ENCODE measurements around the gene MRTFB. TPM values are rescaled to one million over a fixed set of nuclear protein-coding genes. Genes with fewer than 3 reads are reported as not detected.

MRTFB gene
- total RNA-seq, 1 experiment from 2014 or later, result 30.0 TPM

DNA sequence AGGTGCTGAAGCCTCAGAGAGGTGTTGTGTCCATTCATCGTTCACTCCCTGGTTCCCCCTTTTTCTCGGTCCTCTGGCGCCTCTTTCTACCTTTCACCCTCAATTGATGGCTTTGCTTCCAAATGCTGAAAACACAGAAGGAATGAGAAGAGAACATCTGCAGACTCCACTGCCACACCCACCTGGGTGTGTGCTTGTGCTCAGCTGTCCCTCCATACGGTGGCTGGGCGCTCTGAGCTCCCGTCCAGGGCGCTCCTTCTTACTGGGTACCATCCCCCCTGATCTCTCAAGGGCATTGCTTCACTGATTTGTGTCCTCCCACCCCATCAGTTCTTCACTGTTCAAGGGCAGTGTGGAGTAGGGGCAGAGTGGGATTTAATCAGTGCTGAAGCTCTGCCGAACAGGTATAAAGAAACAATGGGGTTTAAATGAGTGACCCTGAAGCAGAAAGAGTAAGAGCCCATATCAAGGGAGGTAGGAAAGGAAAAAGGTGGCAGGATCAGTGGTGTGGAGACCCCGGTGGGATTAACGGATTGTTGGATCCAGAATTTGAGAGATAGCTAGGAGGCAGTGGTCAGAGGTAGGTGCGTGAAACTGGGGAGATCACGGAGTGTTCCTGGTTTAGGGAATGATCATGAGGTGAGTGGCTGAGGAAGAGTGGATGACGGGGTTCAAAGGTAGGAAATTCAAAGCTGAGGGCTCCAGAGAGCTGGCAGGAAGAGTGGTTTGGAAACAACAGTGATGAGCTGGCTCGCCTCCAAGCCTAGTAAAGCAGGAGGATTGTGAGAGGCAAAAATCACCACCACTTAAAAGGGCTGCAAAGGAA lies 40.8 kb downstream of the MRTFB start:
- ChIA-PET CTCF (interaction anchor here (0.8 to 1.1 kb wide), 2 partner anchors 10 to 542 kb away, joined by 3 read pairs; no protein-coding TSS in a partner anchor), POLR2A (interaction anchor here (0.6 to 1.4 kb wide), 2 partner anchors 12 to 114 kb away, joined by 3 read pairs; no protein-coding TSS in a partner anchor)

DNA sequence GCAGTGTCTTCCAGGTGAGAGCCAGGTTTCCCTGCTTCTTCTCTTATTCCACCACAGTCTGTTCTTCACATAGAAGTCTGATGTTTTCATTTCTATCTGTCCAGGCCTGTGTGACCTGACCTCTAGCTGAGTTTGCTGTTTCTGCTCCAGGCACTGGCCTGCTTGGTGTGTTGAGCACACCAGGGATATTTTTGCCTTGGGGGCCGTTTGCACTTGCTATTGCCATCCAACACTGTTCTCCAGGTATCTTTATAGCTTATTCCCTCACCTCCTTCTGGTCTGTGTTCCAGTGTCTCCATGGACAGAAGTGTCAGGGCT lies 41.4 kb downstream of the MRTFB start:
- CTCF ChIA-PET, result interaction anchor here (1.1 kb wide), 1 partner anchor 10 kb away, joined by 3 read pairs; no protein-coding TSS in a partner anchor
- BruUV-seq (replicated peaks), result no TSS peak
- Mint-ChIP-seq H3K4me3 (ENCODE audit: unreplicated experiment) (no peak overlapping the region), H3K9me3 (ENCODE audit: unreplicated experiment) (no peaks in the 10 kb centered on the region), H3K27ac (ENCODE audit: low read depth, unreplicated experiment) (no peak overlapping the region), H3K27me3 (ENCODE audit: insufficient read depth, unreplicated experiment) (no peaks in the 10 kb centered on the region), H3K36me3 (ENCODE audit: insufficient read depth, unreplicated experiment) (no peaks in the 10 kb centered on the region), H3K4me1 (ENCODE audit: insufficient read depth, unreplicated experiment) (peaks cover 20% of the 10 kb centered on the region)
- TF ChIP-seq, protein P1, sequence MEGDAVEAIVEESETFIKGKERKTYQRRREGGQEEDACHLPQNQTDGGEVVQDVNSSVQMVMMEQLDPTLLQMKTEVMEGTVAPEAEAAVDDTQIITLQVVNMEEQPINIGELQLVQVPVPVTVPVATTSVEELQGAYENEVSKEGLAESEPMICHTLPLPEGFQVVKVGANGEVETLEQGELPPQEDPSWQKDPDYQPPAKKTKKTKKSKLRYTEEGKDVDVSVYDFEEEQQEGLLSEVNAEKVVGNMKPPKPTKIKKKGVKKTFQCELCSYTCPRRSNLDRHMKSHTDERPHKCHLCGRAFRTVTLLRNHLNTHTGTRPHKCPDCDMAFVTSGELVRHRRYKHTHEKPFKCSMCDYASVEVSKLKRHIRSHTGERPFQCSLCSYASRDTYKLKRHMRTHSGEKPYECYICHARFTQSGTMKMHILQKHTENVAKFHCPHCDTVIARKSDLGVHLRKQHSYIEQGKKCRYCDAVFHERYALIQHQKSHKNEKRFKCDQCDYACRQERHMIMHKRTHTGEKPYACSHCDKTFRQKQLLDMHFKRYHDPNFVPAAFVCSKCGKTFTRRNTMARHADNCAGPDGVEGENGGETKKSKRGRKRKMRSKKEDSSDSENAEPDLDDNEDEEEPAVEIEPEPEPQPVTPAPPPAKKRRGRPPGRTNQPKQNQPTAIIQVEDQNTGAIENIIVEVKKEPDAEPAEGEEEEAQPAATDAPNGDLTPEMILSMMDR (IDR thresholded peaks at IDR 0.05; ENCODE audit: unreplicated experiment), result no peak
- intact Hi-C loops (cut with micrococcal nuclease), result no loop called here
- POLR2A ChIA-PET, result interaction anchor here (1.4 kb wide), 1 partner anchor 12 kb away, joined by 3 read pairs; no protein-coding TSS in a partner anchor
- no peak for DNase-seq (ENCODE audit: unreplicated experiment)

More for the DNA sequence above, 40.8 kb downstream of the MRTFB start:
- Mint-ChIP-seq H3K4me3 (ENCODE audit: unreplicated experiment) (no peak overlapping the region), H3K27me3 (ENCODE audit: insufficient read depth, unreplicated experiment) (no peaks in the 10 kb centered on the region), H3K27ac (ENCODE audit: low read depth, unreplicated experiment) (peak overlapping the region; percentile 32), H3K9me3 (ENCODE audit: unreplicated experiment) (no peaks in the 10 kb centered on the region), H3K36me3 (ENCODE audit: insufficient read depth, unreplicated experiment) (no peaks in the 10 kb centered on the region), H3K4me1 (ENCODE audit: insufficient read depth, unreplicated experiment) (peaks cover 20% of the 10 kb centered on the region)
- intact Hi-C loops (cut with micrococcal nuclease), result no loop called here
- no TSS peak for BruUV-seq (replicated peaks)
- TF ChIP-seq, protein P1 (IDR thresholded peaks at IDR 0.05; ENCODE audit: unreplicated experiment), result no peak
- DNase-seq (ENCODE audit: unreplicated experiment), result peak; percentile 37

- Mint-ChIP-seq H3K4me1 (ENCODE audit: insufficient read depth, unreplicated experiment) (peaks cover 20% of the 10 kb centered on the region), H3K36me3 (ENCODE audit: insufficient read depth, unreplicated experiment) (no peaks in the 10 kb centered on the region), H3K9me3 (ENCODE audit: unreplicated experiment) (no peaks in the 10 kb centered on the region), H3K27me3 (ENCODE audit: insufficient read depth, unreplicated experiment) (no peaks in the 10 kb centered on the region), H3K4me3 (ENCODE audit: unreplicated experiment) (no peak overlapping the region), H3K27ac (ENCODE audit: low read depth, unreplicated experiment) (no peak overlapping the region)
- intact Hi-C loops (cut with micrococcal nuclease), result no loop called here
- POLR2A ChIA-PET, result interaction anchor here (0.5 to 1.4 kb wide), 3 partner anchors 10 to 45 kb away, joined by 3 to 4 read pairs (median 3); no protein-coding TSS in a partner anchor
- no TSS peak for BruUV-seq (replicated peaks)
- CTCF ChIA-PET, result no interaction called here
- TF ChIP-seq, protein P1 (IDR thresholded peaks at IDR 0.05; ENCODE audit: unreplicated experiment), result no peak
- no peak for DNase-seq (ENCODE audit: unreplicated experiment)
Measured at GRCh38 chr16:14113344-14113743, 42.2 kb downstream of the MRTFB start.

DNA sequence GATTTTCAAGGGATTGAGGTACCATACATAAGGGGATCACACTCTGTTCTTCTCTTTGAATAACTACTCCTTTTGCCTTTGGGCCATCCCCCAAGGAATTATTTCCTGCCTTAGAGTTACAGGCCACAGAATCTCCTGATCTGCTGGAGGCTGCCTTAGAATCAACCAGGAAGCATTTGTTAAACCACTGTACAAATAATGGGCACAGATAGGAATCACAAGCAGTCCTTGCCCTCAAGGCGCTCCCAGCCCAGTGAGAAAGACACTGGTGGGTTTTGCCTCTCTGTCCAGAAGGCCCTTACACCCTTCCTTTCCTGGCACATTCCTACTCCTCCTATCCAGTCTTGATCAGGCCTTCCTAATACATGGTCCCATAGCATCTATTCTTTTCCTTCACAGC lies 45.9 kb downstream of the MRTFB start:
- Mint-ChIP-seq H3K27me3 (ENCODE audit: insufficient read depth, unreplicated experiment) (no peaks in the 10 kb centered on the region), H3K4me1 (ENCODE audit: insufficient read depth, unreplicated experiment) (peaks cover 6% of the 10 kb centered on the region), H3K4me3 (ENCODE audit: unreplicated experiment) (no peak overlapping the region), H3K9me3 (ENCODE audit: unreplicated experiment) (no peaks in the 10 kb centered on the region), H3K36me3 (ENCODE audit: insufficient read depth, unreplicated experiment) (no peaks in the 10 kb centered on the region), H3K27ac (ENCODE audit: low read depth, unreplicated experiment) (no peak overlapping the region)
- BruUV-seq (replicated peaks), result no TSS peak
- TF ChIP-seq, protein P1 (IDR thresholded peaks at IDR 0.05; ENCODE audit: unreplicated experiment), result no peak
- CTCF ChIA-PET, result no interaction called here
- POLR2A ChIA-PET, result no interaction called here
- DNase-seq (ENCODE audit: unreplicated experiment), result no peak
- intact Hi-C loops (cut with micrococcal nuclease), result no loop called here

Data from MCF 10A (cell line).